Renal cortical epithelial cell (primary cell): ENCODE data around the gene MBNL2. TPM values are rescaled to one million over a fixed set of nuclear protein-coding genes. Genes with fewer than 3 reads are reported as not detected.

Source experiments
- total RNA-seq: library from RNA; depleted of rRNA; stranded (reverse); fragments of >200 nt; gene quantifications from 2 replicates; pipeline ENCODE4 v1.2.3, GENCODE V29; 2014

The MBNL2 gene
- total RNA-seq, 1 donor from 2014 or later, result 124 TPM

Other genes with a start within 250 kb of the MBNL2 start
- gene OXGR1, start 227.9 kb upstream of the MBNL2 start, total RNA-seq, result not detected in 2 replicates
- 32.1 and 38.2 TPM in 2 replicates for gene RAP2A, start 211.8 kb downstream of the MBNL2 start, total RNA-seq